ENCODE measurements around the gene ZNF385C.

Gene ZNF385C

GRCh38 chr17:41977991-41978390 is 120.3 kb downstream of the ZNF385C start:
- no peak for DNase-seq

- no peak for DNase-seq
Measured at GRCh38 chr17:41976142-41976768, 122.0 kb downstream of the ZNF385C start.
